ENCODE measurements around the gene GUCA1A. TPM values are rescaled to one million over a fixed set of nuclear protein-coding genes. Genes with fewer than 3 reads are reported as not detected.

GUCA1A gene
- total and polyA plus RNA-seq, 2 of the 4 experiments (the other 2 are of a cell fraction): 0.18 to 0.32 TPM

- Histone ChIP-seq H3K9me3 (ENCODE audit: control insufficient read depth, insufficient read depth, low read length) (no peaks in the 10 kb centered on the region), H4K5ac (ENCODE audit: low read depth, low read length) (no peak overlapping the region), H2BK120ac (ENCODE audit: low read depth, low read length) (no peak overlapping the region), H2BK15ac (ENCODE audit: low read depth, low read length) (no peak overlapping the region), H4K91ac (ENCODE audit: insufficient read depth, low read depth, low read length) (no peak overlapping the region), H3K4me1 (ENCODE audit: control insufficient read depth, insufficient read depth, low read length) (peaks cover 3% of the 10 kb centered on the region; the same call in 1 of the 2 replicates), H3K23ac (ENCODE audit: low read depth, low read length) (no peak overlapping the region), H3K14ac (replicated peaks; ENCODE audit: low read depth, low read length) (no peak overlapping the region), H4K8ac (ENCODE audit: low read depth in 2 of 2, low read length in 2 of 2) (no peak overlapping the region), H2AFZ (replicated peaks; ENCODE audit: low read length, poor library complexity) (no peak overlapping the region), H3K4me3 (ENCODE audit: insufficient read depth, low read depth, low read length) (no peak overlapping the region), H4K20me1 (ENCODE audit: insufficient read depth, low read length) (no peaks in the 10 kb centered on the region), H3K56ac (ENCODE audit: extremely low read depth, insufficient read depth, low read length) (no peak overlapping the region), H3K36me3 (ENCODE audit: control insufficient read depth, insufficient read depth, low read length) (no peaks in the 10 kb centered on the region), H3K27me3 (ENCODE audit: control insufficient read depth, insufficient read depth, low read length) (peaks cover 7% of the 10 kb centered on the region), H3K4me2 (ENCODE audit: low read depth, low read length) (no peak overlapping the region), H3K9ac (ENCODE audit: low read depth, low read length) (no peak overlapping the region), H3K9me1 (ENCODE audit: insufficient read depth, low read length) (no peaks in the 10 kb centered on the region; the same call in 1 of the 2 replicates), H2AK5ac (ENCODE audit: low read depth, low read length) (no peak overlapping the region), H2BK20ac (ENCODE audit: low read depth, low read length) (no peak overlapping the region), H2AK9ac (replicated peaks; ENCODE audit: low read depth, low read length, poor library complexity) (no peak overlapping the region), H3K18ac (ENCODE audit: low read depth, low read length) (no peak overlapping the region), H3K79me1 (ENCODE audit: low read depth in 1 of 2, low read length in 2 of 2) (no peaks in the 10 kb centered on the region), H3K27ac (ENCODE audit: insufficient read depth, low read length) (no peak overlapping the region), H3K4ac (ENCODE audit: low read depth, low read length) (no peak overlapping the region), H2BK5ac (ENCODE audit: low read depth, low read length, poor library complexity, severe bottlenecking) (no peak overlapping the region)
- intact Hi-C loops (cut with micrococcal nuclease): no loop called here
- TF ChIP-seq NFE2L2 (IDR thresholded peaks at IDR 0.05; ENCODE audit: low read depth, low read length): no peak
- no peak for TF ChIP-seq MAFK (IDR thresholded peaks at IDR 0.05; ENCODE audit: low read depth, low read length)
- no peak for TF ChIP-seq CEBPB (IDR thresholded peaks at IDR 0.05; ENCODE audit: low read depth, low read length)
- TF ChIP-seq RFX5 (IDR thresholded peaks at IDR 0.05; ENCODE audit: low read depth, low read length): no peak
- TF ChIP-seq POLR2A (IDR thresholded peaks at IDR 0.05; ENCODE audit: low read depth, low read length): no peak
- TF ChIP-seq RCOR1 (IDR thresholded peaks at IDR 0.05; ENCODE audit: insufficient replicate concordance, low read length): no peak
- no peak for TF ChIP-seq MAZ (IDR thresholded peaks at IDR 0.05; ENCODE audit: borderline replicate concordance, low read depth, low read length)
- no peak for TF ChIP-seq USF2 (IDR thresholded peaks at IDR 0.05; ENCODE audit: low read depth, low read length)
- ChIA-PET CTCF (no interaction called here), POLR2A (ENCODE audit: unreplicated experiment) (no interaction called here)
- in situ Hi-C loops (cut with MboI; ENCODE audit: low sequenced_read_pairs): no loop called here
- DNase-seq: no peak
- BruUV-seq (replicated peaks): no TSS peak
- dilution Hi-C loops (cut with HindIII; ENCODE audit: low sequenced_read_pairs, unreplicated experiment): no loop called here
- no peak for ATAC-seq (ENCODE audit: low read depth)
Measured at GRCh38 chr6:42154461-42155209, 18.5 kb upstream of the GUCA1A start.

Measured in IMR-90 (cell line).